WTC11 (cell line): ENCODE measurements around the gene ROCK1. TPM values are rescaled to one million over a fixed set of nuclear protein-coding genes. Genes with fewer than 3 reads are reported as not detected.

Source experiments
- ATAC-seq: fragments of 200-7000 bp; cut with Tn5 transposase; 2 replicates; pipeline ENCODE4 v1.10.0; 2021; ENCODE audit warnings: mild to moderate bottlenecking, moderate library complexity
- CTCF ChIA-PET: fragments of 300-600 bp; sonication (Branson Sonifier 250); formaldehyde crosslinking; loops from one replicate; lab custom pipeline; 2021; ENCODE audit warnings: antibody characterized with exemption; lab: Charles Lee
- POLR2A ChIA-PET: fragments of 350-600 bp; sonication (Branson Sonifier 250); formaldehyde crosslinking; loops from one replicate; lab custom pipeline; 2021; ENCODE audit warnings: antibody characterized with exemption; lab: Charles Lee
- DNase-seq: peaks from one replicate; pipeline ENCODE4 v3.0.0; 2021; ENCODE audit warnings: low spot score
- H3K27ac Mint-ChIP-seq: 2 replicates; pipeline ENCODE4 v1.8.0; 2021; ENCODE audit warnings: mixed read lengths
- H3K27me3 Mint-ChIP-seq: 2 replicates; pipeline ENCODE4 v1.8.0; 2021; ENCODE audit warnings: low read depth, mild to moderate bottlenecking, moderate library complexity, mixed read lengths
- H3K36me3 Mint-ChIP-seq: 2 replicates; pipeline ENCODE4 v1.8.0; 2021; ENCODE audit warnings: mixed read lengths
- H3K4me1 Mint-ChIP-seq: 2 replicates; pipeline ENCODE4 v1.8.0; 2022; ENCODE audit warnings: mixed read lengths
- H3K4me3 Mint-ChIP-seq: 2 replicates; pipeline ENCODE4 v1.8.0; 2021; ENCODE audit warnings: mild to moderate bottlenecking, moderate library complexity, mixed read lengths
- H3K9me3 Mint-ChIP-seq: 2 replicates; pipeline ENCODE4 v1.8.0; 2021; ENCODE audit warnings: mixed read lengths
- CREB1 ChIP-seq: sonication (generic); formaldehyde crosslinking; IDR thresholded peaks from 2 replicates; pipeline ENCODE4 v1.8.0; 2023; ENCODE audit warnings: mild to moderate bottlenecking, missing genetic modification reagents
- ETV6 ChIP-seq: sonication (generic); formaldehyde crosslinking; IDR thresholded peaks from 2 replicates; pipeline ENCODE4 v1.8.1; 2022; ENCODE audit warnings: mild to moderate bottlenecking, missing genetic modification reagents
- FOXK1 ChIP-seq: sonication (generic); formaldehyde crosslinking; IDR thresholded peaks from 2 replicates; pipeline ENCODE4 v1.8.0; 2022; ENCODE audit warnings: mild to moderate bottlenecking, moderate library complexity, missing genetic modification reagents
- FOXP4 ChIP-seq: sonication (generic); formaldehyde crosslinking; IDR thresholded peaks from 2 replicates; pipeline ENCODE4 v1.8.0; 2022; ENCODE audit warnings: mild to moderate bottlenecking, missing genetic modification reagents
- GABPB1 ChIP-seq: sonication (generic); formaldehyde crosslinking; IDR thresholded peaks from 2 replicates; pipeline ENCODE4 v1.8.1; 2023; ENCODE audit warnings: mild to moderate bottlenecking, missing genetic modification reagents
- GRHL2 ChIP-seq: fragments of 250-450 bp; sonication (Bioruptor Pico); IDR thresholded peaks from 2 replicates; pipeline ENCODE4 v1.8.0; 2022; ENCODE audit warnings: mild to moderate bottlenecking, moderate library complexity; ENCODE audit not compliant: insufficient replicate concordance, severe bottlenecking
- HMGXB4 ChIP-seq: sonication (generic); formaldehyde crosslinking; IDR thresholded peaks from 2 replicates; pipeline ENCODE4 v1.8.1; 2023; ENCODE audit warnings: mild to moderate bottlenecking, moderate library complexity, missing genetic modification reagents
- JAZF1 ChIP-seq: fragments of 250-450 bp; sonication (Bioruptor Pico); IDR thresholded peaks from 2 replicates; pipeline ENCODE4 v1.9.0; 2021; ENCODE audit warnings: moderate library complexity, mild to moderate bottlenecking, inconsistent platforms
- NFE2L1 ChIP-seq: sonication (generic); formaldehyde crosslinking; IDR thresholded peaks from 2 replicates; pipeline ENCODE4 v1.8.1; 2023; ENCODE audit warnings: missing genetic modification reagents
- RORB ChIP-seq: fragments of 250-450 bp; sonication (Bioruptor Pico); IDR thresholded peaks from 2 replicates; pipeline ENCODE4 v1.9.0; 2021; ENCODE audit warnings: mild to moderate bottlenecking
- SMAD3 ChIP-seq: sonication (generic); formaldehyde crosslinking; IDR thresholded peaks from 2 replicates; pipeline ENCODE4 v1.8.0; 2022; ENCODE audit warnings: missing genetic modification reagents, mild to moderate bottlenecking, borderline replicate concordance
- SMAD4 ChIP-seq: sonication (generic); formaldehyde crosslinking; IDR thresholded peaks from 2 replicates; pipeline ENCODE4 v1.8.0; 2022; ENCODE audit warnings: mild to moderate bottlenecking, missing genetic modification reagents
- ZBTB43 ChIP-seq: sonication (generic); formaldehyde crosslinking; IDR thresholded peaks from 2 replicates; pipeline ENCODE4 v1.8.1; 2023; ENCODE audit warnings: mild to moderate bottlenecking, missing genetic modification reagents
- ZNF138 ChIP-seq: sonication (generic); formaldehyde crosslinking; conservative IDR thresholded peaks from 2 replicates; pipeline ENCODE4 v1.8.1; 2022; ENCODE audit warnings: mild to moderate bottlenecking, moderate library complexity, missing genetic modification reagents
- ZNF423 ChIP-seq: fragments of 250-450 bp; sonication (Bioruptor Pico); IDR thresholded peaks from 2 replicates; pipeline ENCODE4 v2.1.2; 2022; ENCODE audit warnings: mild to moderate bottlenecking, moderate library complexity
- ZNF512 ChIP-seq: sonication (generic); formaldehyde crosslinking; IDR thresholded peaks from 2 replicates; pipeline ENCODE4 v1.8.1; 2022; ENCODE audit warnings: missing genetic modification reagents, borderline replicate concordance
- total RNA-seq: library from RNA; stranded (reverse); gene quantifications from 3 replicates; pipeline ENCODE4 v1.2.3, GENCODE V29; 2021
- TF ChIP-seq, protein P1 (sequence below): fragments of 250-450 bp; sonication (Bioruptor Pico); conservative IDR thresholded peaks from 2 replicates; pipeline ENCODE4 v1.9.0; 2021; ENCODE audit warnings: mild to moderate bottlenecking
- TF ChIP-seq, protein P2 (sequence below): sonication (generic); formaldehyde crosslinking; conservative IDR thresholded peaks from 2 replicates; pipeline ENCODE4 v1.8.1; 2022; ENCODE audit warnings: mild to moderate bottlenecking, missing genetic modification reagents
- TF ChIP-seq, protein P3 (sequence below): sonication (generic); formaldehyde crosslinking; IDR thresholded peaks from 2 replicates; pipeline ENCODE4 v1.8.1; 2022; ENCODE audit warnings: mild to moderate bottlenecking, moderate library complexity, missing genetic modification reagents
- TF ChIP-seq, protein P4 (sequence below): fragments of 250-450 bp; sonication (Bioruptor Pico); IDR thresholded peaks from 2 replicates; pipeline ENCODE4 v1.9.0; 2021; ENCODE audit warnings: mild to moderate bottlenecking

The ROCK1 gene
- total RNA-seq, 1 experiment from 2014 or later: 42.2 TPM

DNA sequence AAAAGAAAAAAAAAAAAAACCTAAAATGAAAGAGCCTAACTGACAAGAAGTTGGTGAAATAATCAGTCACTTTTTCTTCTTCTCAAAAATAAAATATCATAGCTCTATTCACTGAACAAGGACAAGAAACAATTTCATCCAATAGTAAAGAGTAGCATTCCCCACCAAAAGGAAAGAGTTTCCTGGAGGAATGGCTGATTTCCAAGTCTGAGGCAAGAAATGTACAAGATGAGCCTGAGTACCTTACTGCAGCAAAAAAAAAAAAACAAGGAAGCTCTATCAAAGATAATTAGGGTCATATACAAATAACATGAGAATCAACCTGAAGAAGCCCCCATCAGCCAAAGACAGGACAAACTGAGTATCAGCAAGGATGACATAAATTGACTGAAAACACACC lies 11.5 kb downstream of the ROCK1 start (continued):
- TF ChIP-seq, protein P1, sequence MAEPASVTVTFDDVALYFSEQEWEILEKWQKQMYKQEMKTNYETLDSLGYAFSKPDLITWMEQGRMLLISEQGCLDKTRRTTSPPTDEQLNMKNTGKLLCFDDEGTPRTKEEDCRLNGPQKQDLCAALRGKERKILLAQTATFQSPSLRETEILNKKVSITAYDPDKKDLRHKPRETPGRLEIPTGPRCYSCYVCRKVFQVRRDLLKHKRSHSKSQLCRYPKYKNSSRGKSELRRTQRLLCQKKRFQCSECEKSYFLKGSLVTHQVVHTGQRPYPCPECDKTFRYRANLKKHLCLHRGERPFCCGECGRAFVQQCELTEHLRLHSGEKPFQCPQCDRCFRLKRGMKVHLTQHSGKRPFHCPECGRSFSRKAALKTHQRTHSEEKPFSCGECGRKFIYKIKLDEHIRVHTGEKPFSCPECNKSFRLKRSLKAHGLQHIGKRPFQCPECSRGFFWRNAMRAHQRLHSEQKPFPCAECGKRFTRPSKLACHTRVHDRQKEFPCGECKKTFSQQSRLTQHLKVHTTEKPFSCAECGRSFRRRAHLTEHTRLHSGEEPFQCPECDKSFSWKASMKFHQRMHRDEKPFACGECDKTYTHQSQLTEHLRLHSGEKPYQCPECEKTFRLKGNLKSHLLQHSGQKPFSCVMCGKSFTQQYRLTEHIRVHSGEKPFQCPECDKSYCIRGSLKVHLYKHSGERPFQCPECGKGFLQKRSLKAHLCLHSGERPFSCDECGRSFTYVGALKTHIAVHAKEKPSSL (CRISPR knock-in tag): no peak
- TF ChIP-seq FOXP4 (CRISPR knock-in tag) (no peak), ZBTB43 (CRISPR knock-in tag) (no peak), ETV6 (CRISPR knock-in tag) (no peak)
- TF ChIP-seq, protein P2, sequence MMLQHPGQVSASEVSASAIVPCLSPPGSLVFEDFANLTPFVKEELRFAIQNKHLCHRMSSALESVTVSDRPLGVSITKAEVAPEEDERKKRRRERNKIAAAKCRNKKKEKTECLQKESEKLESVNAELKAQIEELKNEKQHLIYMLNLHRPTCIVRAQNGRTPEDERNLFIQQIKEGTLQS (CRISPR knock-in tag): no peak

DNA sequence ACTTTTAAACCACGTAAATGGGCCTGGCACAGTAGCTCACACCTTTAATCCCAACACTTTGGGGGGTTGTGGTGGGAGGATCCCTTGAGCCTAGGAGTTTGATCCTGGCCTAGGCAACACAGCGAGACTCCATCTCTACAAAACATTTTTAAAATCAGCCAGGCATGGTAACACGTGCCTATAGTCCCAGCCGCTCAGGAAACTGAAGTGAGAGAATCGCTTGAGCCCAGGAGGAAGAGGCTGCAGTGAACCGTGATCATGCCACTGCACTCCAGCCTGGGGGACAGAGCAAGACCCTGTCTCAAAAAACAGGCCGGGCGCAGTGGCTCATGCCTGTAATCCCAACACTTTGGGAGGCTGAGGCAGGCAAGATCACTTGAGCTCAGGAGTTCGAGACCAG lies 12.2 kb downstream of the ROCK1 start:
- DNase-seq (no peak), ATAC-seq (no peak)
- Mint-ChIP-seq H3K4me1 (peaks cover 20% of the 10 kb centered on the region), H3K27ac (no peak overlapping the region), H3K4me3 (no peak overlapping the region), H3K9me3 (peaks cover 5% of the 10 kb centered on the region), H3K36me3 (no peaks in the 10 kb centered on the region), H3K27me3 (no peaks in the 10 kb centered on the region)
- CTCF ChIA-PET: interaction anchor here (0.6 to 1.1 kb wide), 2 partner anchors 93 to 645 kb away, joined by 3 to 4 read pairs; no protein-coding TSS in a partner anchor
- TF ChIP-seq GRHL2: no peak
- POLR2A ChIA-PET: no interaction called here

GRCh38 chr18:21096760-21097159 lies 14.9 kb downstream of the ROCK1 start:
- ATAC-seq (no peak), DNase-seq (no peak)
- Mint-ChIP-seq H3K27me3 (no peaks in the 10 kb centered on the region), H3K4me1 (peaks cover 17% of the 10 kb centered on the region), H3K36me3 (0 out of 2 replicates have a peak, but pooled peaks cover 3% of the 10 kb centered on the region), H3K9me3 (peaks cover 9% of the 10 kb centered on the region), H3K4me3 (no peak overlapping the region), H3K27ac (no peak overlapping the region)
- ChIA-PET POLR2A (no interaction called here), CTCF (no interaction called here)
- TF ChIP-seq GABPB1 (CRISPR knock-in tag) (no peak), HMGXB4 (no peak), RORB (CRISPR knock-in tag) (no peak), ZNF138 (CRISPR knock-in tag) (no peak), CREB1 (CRISPR knock-in tag) (no peak), ZNF423 (CRISPR knock-in tag) (no peak), FOXK1 (no peak), NFE2L1 (CRISPR knock-in tag) (no peak), JAZF1 (CRISPR knock-in tag) (no peak), SMAD4 (CRISPR knock-in tag) (no peak), ZNF512 (CRISPR knock-in tag) (no peak), SMAD3 (CRISPR knock-in tag) (no peak)
- TF ChIP-seq, protein P3, sequence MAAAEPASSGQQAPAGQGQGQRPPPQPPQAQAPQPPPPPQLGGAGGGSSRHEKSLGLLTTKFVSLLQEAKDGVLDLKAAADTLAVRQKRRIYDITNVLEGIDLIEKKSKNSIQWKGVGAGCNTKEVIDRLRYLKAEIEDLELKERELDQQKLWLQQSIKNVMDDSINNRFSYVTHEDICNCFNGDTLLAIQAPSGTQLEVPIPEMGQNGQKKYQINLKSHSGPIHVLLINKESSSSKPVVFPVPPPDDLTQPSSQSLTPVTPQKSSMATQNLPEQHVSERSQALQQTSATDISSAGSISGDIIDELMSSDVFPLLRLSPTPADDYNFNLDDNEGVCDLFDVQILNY (CRISPR knock-in tag): no peak
- TF ChIP-seq, protein P4, sequence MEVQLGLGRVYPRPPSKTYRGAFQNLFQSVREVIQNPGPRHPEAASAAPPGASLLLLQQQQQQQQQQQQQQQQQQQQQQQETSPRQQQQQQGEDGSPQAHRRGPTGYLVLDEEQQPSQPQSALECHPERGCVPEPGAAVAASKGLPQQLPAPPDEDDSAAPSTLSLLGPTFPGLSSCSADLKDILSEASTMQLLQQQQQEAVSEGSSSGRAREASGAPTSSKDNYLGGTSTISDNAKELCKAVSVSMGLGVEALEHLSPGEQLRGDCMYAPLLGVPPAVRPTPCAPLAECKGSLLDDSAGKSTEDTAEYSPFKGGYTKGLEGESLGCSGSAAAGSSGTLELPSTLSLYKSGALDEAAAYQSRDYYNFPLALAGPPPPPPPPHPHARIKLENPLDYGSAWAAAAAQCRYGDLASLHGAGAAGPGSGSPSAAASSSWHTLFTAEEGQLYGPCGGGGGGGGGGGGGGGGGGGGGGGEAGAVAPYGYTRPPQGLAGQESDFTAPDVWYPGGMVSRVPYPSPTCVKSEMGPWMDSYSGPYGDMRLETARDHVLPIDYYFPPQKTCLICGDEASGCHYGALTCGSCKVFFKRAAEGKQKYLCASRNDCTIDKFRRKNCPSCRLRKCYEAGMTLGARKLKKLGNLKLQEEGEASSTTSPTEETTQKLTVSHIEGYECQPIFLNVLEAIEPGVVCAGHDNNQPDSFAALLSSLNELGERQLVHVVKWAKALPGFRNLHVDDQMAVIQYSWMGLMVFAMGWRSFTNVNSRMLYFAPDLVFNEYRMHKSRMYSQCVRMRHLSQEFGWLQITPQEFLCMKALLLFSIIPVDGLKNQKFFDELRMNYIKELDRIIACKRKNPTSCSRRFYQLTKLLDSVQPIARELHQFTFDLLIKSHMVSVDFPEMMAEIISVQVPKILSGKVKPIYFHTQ (CRISPR knock-in tag): no peak
